Kidney (tissue), 14 donors: ENCODE results near the gene FRMD1. TPM values are rescaled to one million over a fixed set of nuclear protein-coding genes. Genes with fewer than 3 reads are reported as not detected.

Source experiments
- DNase-seq, 5 donors: peaks; one replicate each; pipeline ENCODE4 v3.0.0-alpha.2; 2013 to 2020
- FAIRE-seq: peaks from 2 replicates; lab custom pipeline; 2012; peaks lifted over from hg19 to GRCh38; lab: Jason Lieb, UNC
- H3K27ac ChIP-seq, 2 donors: one replicate each; pipeline ENCODE4 v1.7.0; 2013; ENCODE audit warnings: low read depth in 2 of 2, low read length in 2 of 2, inconsistent platforms in 1 of 2
- H3K27me3 ChIP-seq: one replicate; pipeline ENCODE4 v1.7.1; 2013; ENCODE audit warnings: low read length, inconsistent platforms; ENCODE audit not compliant: control insufficient read depth, insufficient read depth
- H3K36me3 ChIP-seq, 3 donors: one replicate each; pipeline versions ENCODE4 v1.7.0 to v1.7.1; 2013; ENCODE audit warnings: low read length in 3 of 3, control low read depth in 1 of 3, inconsistent platforms in 1 of 3; ENCODE audit not compliant: insufficient read depth in 3 of 3, control insufficient read depth in 2 of 3
- H3K4me1 ChIP-seq, 3 donors: one replicate each; pipeline versions ENCODE4 v1.7.0 to v1.7.1; 2013; ENCODE audit warnings: low read length in 3 of 3, inconsistent platforms in 1 of 3, low read depth in 1 of 3; ENCODE audit not compliant: control insufficient read depth in 2 of 3, insufficient read depth in 2 of 3
- H3K4me3 ChIP-seq, 3 donors: one replicate each; pipeline versions ENCODE4 v1.7.0 to v1.8.1; 2013; ENCODE audit warnings: low read length in 3 of 3, control low read depth in 1 of 3, inconsistent platforms in 1 of 3
- H3K9ac ChIP-seq, 3 donors: one replicate each; pipeline versions ENCODE4 v1.7.0 to v1.7.1; 2013; ENCODE audit warnings: low read length in 3 of 3, control low read depth in 1 of 3, inconsistent platforms in 1 of 3
- H3K9me3 ChIP-seq, 3 donors: one replicate each; pipeline versions ENCODE4 v1.7.0 to v1.7.1; 2013; ENCODE audit warnings: low read length in 3 of 3, control low read depth in 1 of 3, inconsistent platforms in 1 of 3; ENCODE audit not compliant: control insufficient read depth in 2 of 3, insufficient read depth in 1 of 3
- intact Hi-C: fragments of 100-400 bp; cut with DNase I; formaldehyde crosslinking; loops from one replicate; pipeline ENCODE4 v1.11.1; 2022
- polyA plus RNA-seq: library from polyadenylated mRNA; stranded (reverse); fragments of 350-450 nt; fragmentation: Illumina TruSeq; extraction: RNeasy Lipid Tissue Mini Kit (QIAGEN cat#74804); gene quantifications from one replicate; pipeline ENCODE4 v1.2.3, GENCODE V29; 2014; ENCODE audit warnings: low read depth, low replicate concordance; ENCODE audit not compliant: insufficient read depth
- total RNA-seq: library from RNA; stranded (reverse); fragmentation: NEBNext Ultra II Directional; extraction: Animal tissue kit (Norgen Biotek cat#: 25700); gene quantifications from one replicate; pipeline ENCODE4 v1.2.1, GENCODE V29; 2021
- TF ChIP-seq, protein P1 (sequence below): IDR thresholded peaks from 3 replicates; pipeline ENCODE4 v1.5.1; 2012; ENCODE audit warnings: mild to moderate bottlenecking, moderate library complexity, borderline replicate concordance; ENCODE audit not compliant: insufficient read depth; ENCODE audit errors: extremely low read depth
- donor health status: control.
- donor health status: control.
- donor health status: control.
- donor health status: control.
- donor health status: control.
- donor health status: DM: yes; HTN: yes; CAD: no.
- donor health status: Normal renal cell carcinoma (clear cell type).

The FRMD1 gene
- total and polyA plus RNA-seq, 2 donors from 2014 or later, result 1.1 to 7.5 TPM

GRCh38 chr6:168126566-168127383 is 47.8 kb upstream of the FRMD1 start:
- no peaks in the 10 kb centered on the region for H3K27me3 ChIP-seq
- TF ChIP-seq, protein P1, sequence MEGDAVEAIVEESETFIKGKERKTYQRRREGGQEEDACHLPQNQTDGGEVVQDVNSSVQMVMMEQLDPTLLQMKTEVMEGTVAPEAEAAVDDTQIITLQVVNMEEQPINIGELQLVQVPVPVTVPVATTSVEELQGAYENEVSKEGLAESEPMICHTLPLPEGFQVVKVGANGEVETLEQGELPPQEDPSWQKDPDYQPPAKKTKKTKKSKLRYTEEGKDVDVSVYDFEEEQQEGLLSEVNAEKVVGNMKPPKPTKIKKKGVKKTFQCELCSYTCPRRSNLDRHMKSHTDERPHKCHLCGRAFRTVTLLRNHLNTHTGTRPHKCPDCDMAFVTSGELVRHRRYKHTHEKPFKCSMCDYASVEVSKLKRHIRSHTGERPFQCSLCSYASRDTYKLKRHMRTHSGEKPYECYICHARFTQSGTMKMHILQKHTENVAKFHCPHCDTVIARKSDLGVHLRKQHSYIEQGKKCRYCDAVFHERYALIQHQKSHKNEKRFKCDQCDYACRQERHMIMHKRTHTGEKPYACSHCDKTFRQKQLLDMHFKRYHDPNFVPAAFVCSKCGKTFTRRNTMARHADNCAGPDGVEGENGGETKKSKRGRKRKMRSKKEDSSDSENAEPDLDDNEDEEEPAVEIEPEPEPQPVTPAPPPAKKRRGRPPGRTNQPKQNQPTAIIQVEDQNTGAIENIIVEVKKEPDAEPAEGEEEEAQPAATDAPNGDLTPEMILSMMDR, result no peak
- DNase-seq (peak in 3 of 5 donors; percentile 6 to 45 (median 30)), FAIRE-seq (no peak)
- no peaks in the 10 kb centered on the region for H3K4me1 ChIP-seq
- H3K4me3 ChIP-seq, result no peak overlapping the region
- H3K36me3 ChIP-seq, result no peaks in the 10 kb centered on the region
- H3K27ac ChIP-seq, result no peak overlapping the region
- H3K9me3 ChIP-seq, result no peaks in the 10 kb centered on the region
- no peak overlapping the region for H3K9ac ChIP-seq
- intact Hi-C loops, result no loop called here

GRCh38 chr6:168125429-168126001 is 46.5 kb upstream of the FRMD1 start:
- no peak overlapping the region for H3K9ac ChIP-seq
- H3K27ac ChIP-seq, result no peak overlapping the region
- DNase-seq (peak in 2 of 5 donors; percentile 7 to 24), FAIRE-seq (no peak)
- no peak overlapping the region for H3K4me3 ChIP-seq
- no peaks in the 10 kb centered on the region for H3K9me3 ChIP-seq
- H3K4me1 ChIP-seq, result no peaks in the 10 kb centered on the region
- TF ChIP-seq, protein P1, result no peak
- H3K27me3 ChIP-seq, result no peaks in the 10 kb centered on the region
- no peaks in the 10 kb centered on the region for H3K36me3 ChIP-seq
- intact Hi-C loops, result no loop called here

DNA sequence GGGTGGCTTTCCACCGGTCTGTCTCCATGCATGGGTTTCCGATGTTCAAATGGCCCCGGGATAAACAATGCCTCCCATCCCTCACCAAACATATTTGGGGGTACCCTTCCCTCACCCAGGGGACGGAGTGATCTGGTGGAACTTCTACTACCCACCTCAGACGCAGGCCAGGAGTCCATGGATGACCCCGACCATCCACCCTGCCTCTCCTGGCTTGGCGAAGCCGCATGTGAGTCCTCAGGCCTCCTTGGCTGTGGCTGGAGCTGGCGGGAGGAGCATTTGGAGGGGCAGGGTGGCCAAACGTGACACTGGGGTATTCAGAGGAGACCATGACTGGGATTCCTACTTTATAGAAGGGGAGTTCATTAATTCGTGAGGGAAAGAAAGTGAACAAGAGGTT is 45.9 kb upstream of the FRMD1 start:
- no peak for FAIRE-seq

More for the DNA sequence above, 45.9 kb upstream of the FRMD1 start:
- intact Hi-C loops, result no loop called here
- Histone ChIP-seq H3K9ac (no peak overlapping the region), H3K4me1 (no peaks in the 10 kb centered on the region), H3K4me3 (no peak overlapping the region), H3K27me3 (no peaks in the 10 kb centered on the region), H3K9me3 (no peaks in the 10 kb centered on the region), H3K36me3 (no peaks in the 10 kb centered on the region), H3K27ac (no peak overlapping the region)
- DNase-seq, result peak in 3 of 5 donors; percentile 5 to 53 (median 36)
- TF ChIP-seq, protein P1, result no peak
